ENCODE data around the gene YWHAE. TPM values are rescaled to one million over a fixed set of nuclear protein-coding genes. Genes with fewer than 3 reads are reported as not detected.

Gene YWHAE
- total and polyA plus RNA-seq, 2 donors (not counting 1 experiment from before 2014, with no cell fraction given) = 364 to 1,742 TPM

GRCh38 chr17:1301546-1301945 lies 98.5 kb downstream of the YWHAE start:
- Histone ChIP-seq H3K4me2 (ENCODE audit: extremely low read depth, insufficient read depth, low read length) (no peak overlapping the region), H3K27me3 (ENCODE audit: control insufficient read depth, insufficient read depth, low read length) (peaks cover 7% of the 10 kb centered on the region), H2AFZ (ENCODE audit: low read length) (no peak overlapping the region), H3K9me3 (ENCODE audit: control insufficient read depth, insufficient read depth, low read depth, low read length) (no peaks in the 10 kb centered on the region), H3K4me1 (ENCODE audit: control insufficient read depth, extremely low read depth, insufficient read depth, low read length) (no peaks in the 10 kb centered on the region), H3K9ac (ENCODE audit: insufficient read depth, low read length) (no peak overlapping the region), H4K20me1 (ENCODE audit: control insufficient read depth, extremely low read depth, insufficient read depth, low read length) (no peaks in the 10 kb centered on the region), H3K27ac (ENCODE audit: insufficient read depth, low read length) (no peak overlapping the region), H3K4me3 (replicated peaks in 1 of 4; ENCODE audit: control extremely low read depth in 1 of 4, insufficient read depth in 1 of 4, low read depth in 3 of 4, low read length in 4 of 4) (no peak overlapping the region), H3K79me2 (ENCODE audit: control insufficient read depth, insufficient read depth, low read length) (no peaks in the 10 kb centered on the region), H3K36me3 (ENCODE audit: control insufficient read depth, insufficient read depth, low read length) (no peaks in the 10 kb centered on the region)
- DNase-seq (ENCODE audit: low read depth in 2 of 2) = no peak
- TF ChIP-seq CTCF (conservative IDR thresholded peaks at IDR 0.05 in 1 of 2, IDR thresholded peaks at IDR 0.05 in 1 of 2; ENCODE audit: low read depth in 1 of 2, low read length in 2 of 2) (no peak), EZH2 (IDR thresholded peaks at IDR 0.05; ENCODE audit: low read length, missing control alignments) (no peak)

- Histone ChIP-seq H3K36me3 (ENCODE audit: control insufficient read depth, insufficient read depth, low read length) (no peaks in the 10 kb centered on the region), H3K79me2 (ENCODE audit: control insufficient read depth, insufficient read depth, low read length) (no peaks in the 10 kb centered on the region), H3K4me2 (ENCODE audit: extremely low read depth, insufficient read depth, low read length) (no peak overlapping the region), H3K4me1 (ENCODE audit: control insufficient read depth, extremely low read depth, insufficient read depth, low read length) (no peaks in the 10 kb centered on the region), H3K9me3 (ENCODE audit: control insufficient read depth, insufficient read depth, low read depth, low read length) (no peaks in the 10 kb centered on the region), H4K20me1 (ENCODE audit: control insufficient read depth, extremely low read depth, insufficient read depth, low read length) (no peaks in the 10 kb centered on the region), H2AFZ (ENCODE audit: low read length) (no peak overlapping the region), H3K27ac (ENCODE audit: insufficient read depth, low read length) (no peak overlapping the region), H3K27me3 (ENCODE audit: control insufficient read depth, insufficient read depth, low read length) (peaks cover 7% of the 10 kb centered on the region), H3K9ac (ENCODE audit: insufficient read depth, low read length) (no peak overlapping the region), H3K4me3 (replicated peaks in 1 of 4; ENCODE audit: control extremely low read depth in 1 of 4, insufficient read depth in 1 of 4, low read depth in 3 of 4, low read length in 4 of 4) (no peak overlapping the region)
- TF ChIP-seq EZH2 (IDR thresholded peaks at IDR 0.05; ENCODE audit: low read length, missing control alignments) (no peak), CTCF (conservative IDR thresholded peaks at IDR 0.05 in 1 of 2, IDR thresholded peaks at IDR 0.05 in 1 of 2; ENCODE audit: low read depth in 1 of 2, low read length in 2 of 2) (no peak)
- DNase-seq (ENCODE audit: low read depth in 2 of 2) = no peak
Observed at GRCh38 chr17:1300371-1300905, 99.6 kb downstream of the YWHAE start.

GRCh38 chr17:1299552-1300370 lies 100.3 kb downstream of the YWHAE start:
- H3K27ac ChIP-seq (ENCODE audit: insufficient read depth, low read length) = no peak overlapping the region
- H3K79me2 ChIP-seq (ENCODE audit: control insufficient read depth, insufficient read depth, low read length) = no peaks in the 10 kb centered on the region
- H2AFZ ChIP-seq (ENCODE audit: low read length) = no peak overlapping the region
- no peaks in the 10 kb centered on the region for H3K4me1 ChIP-seq (ENCODE audit: control insufficient read depth, extremely low read depth, insufficient read depth, low read length)
- H3K4me3 ChIP-seq (replicated peaks in 1 of 4; ENCODE audit: control extremely low read depth in 1 of 4, insufficient read depth in 1 of 4, low read depth in 3 of 4, low read length in 4 of 4) = no peak overlapping the region
- H3K9ac ChIP-seq (ENCODE audit: insufficient read depth, low read length) = no peak overlapping the region
- H3K36me3 ChIP-seq (ENCODE audit: control insufficient read depth, insufficient read depth, low read length) = no peaks in the 10 kb centered on the region
- no peak for DNase-seq (ENCODE audit: low read depth in 2 of 2)
- no peaks in the 10 kb centered on the region for H3K9me3 ChIP-seq (ENCODE audit: control insufficient read depth, insufficient read depth, low read depth, low read length)
- no peaks in the 10 kb centered on the region for H4K20me1 ChIP-seq (ENCODE audit: control insufficient read depth, extremely low read depth, insufficient read depth, low read length)
- no peak overlapping the region for H3K4me2 ChIP-seq (ENCODE audit: extremely low read depth, insufficient read depth, low read length)
- TF ChIP-seq EZH2 (IDR thresholded peaks at IDR 0.05; ENCODE audit: low read length, missing control alignments) (no peak), CTCF (conservative IDR thresholded peaks at IDR 0.05 in 1 of 2, IDR thresholded peaks at IDR 0.05 in 1 of 2; ENCODE audit: low read depth in 1 of 2, low read length in 2 of 2) (no peak)
- peaks cover 7% of the 10 kb centered on the region for H3K27me3 ChIP-seq (ENCODE audit: control insufficient read depth, insufficient read depth, low read length)
